Fibroblast of mammary gland (primary cell): ENCODE measurements around the gene OCSTAMP.

Source experiments
- DNase-seq: peaks from one replicate; pipeline ENCODE4 v3.0.0-alpha.2; 2010; ENCODE audit warnings: low read depth
- H3K4me3 ChIP-seq: 2 replicates; pipeline ENCODE4 v1.5.1; 2011; ENCODE audit warnings: low read depth, mild to moderate bottlenecking, low read length, moderate library complexity; ENCODE audit not compliant: control insufficient read depth
- TF ChIP-seq, protein P1 (sequence below): conservative IDR thresholded peaks from 2 replicates; pipeline ENCODE4 v1.5.1; 2011; ENCODE audit warnings: low read depth, low read length, inconsistent platforms; ENCODE audit not compliant: control insufficient read depth, insufficient read depth

The OCSTAMP gene

DNA sequence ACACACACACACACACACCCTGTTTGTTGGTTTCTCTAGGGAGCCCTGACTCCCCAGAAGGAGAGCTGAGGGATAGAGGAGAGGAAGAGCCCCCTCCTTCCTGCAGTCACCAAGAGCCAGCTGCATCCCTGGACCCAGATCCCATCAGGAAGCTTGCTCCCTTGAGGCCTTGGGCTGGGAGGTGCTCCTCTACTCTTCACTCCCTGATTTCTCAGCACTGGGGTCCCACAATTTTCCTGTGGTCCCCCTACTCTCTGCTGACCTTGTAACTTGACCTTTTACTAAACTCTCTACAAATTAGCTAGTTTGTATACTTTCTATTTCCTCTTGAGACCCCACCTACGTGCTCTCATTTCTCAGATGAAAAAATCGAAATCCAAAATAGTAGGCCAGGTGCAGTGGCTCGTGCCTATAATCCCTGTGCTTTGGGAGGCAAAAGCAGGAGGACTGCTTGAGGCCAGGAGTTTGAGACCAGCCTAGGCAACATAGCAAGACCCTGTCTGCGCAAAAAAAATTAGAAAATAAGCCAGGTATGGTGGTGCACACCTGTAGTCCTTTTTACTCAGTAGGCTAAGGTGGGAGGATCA is 5.0 kb upstream of the OCSTAMP start:
- TF ChIP-seq, protein P1, sequence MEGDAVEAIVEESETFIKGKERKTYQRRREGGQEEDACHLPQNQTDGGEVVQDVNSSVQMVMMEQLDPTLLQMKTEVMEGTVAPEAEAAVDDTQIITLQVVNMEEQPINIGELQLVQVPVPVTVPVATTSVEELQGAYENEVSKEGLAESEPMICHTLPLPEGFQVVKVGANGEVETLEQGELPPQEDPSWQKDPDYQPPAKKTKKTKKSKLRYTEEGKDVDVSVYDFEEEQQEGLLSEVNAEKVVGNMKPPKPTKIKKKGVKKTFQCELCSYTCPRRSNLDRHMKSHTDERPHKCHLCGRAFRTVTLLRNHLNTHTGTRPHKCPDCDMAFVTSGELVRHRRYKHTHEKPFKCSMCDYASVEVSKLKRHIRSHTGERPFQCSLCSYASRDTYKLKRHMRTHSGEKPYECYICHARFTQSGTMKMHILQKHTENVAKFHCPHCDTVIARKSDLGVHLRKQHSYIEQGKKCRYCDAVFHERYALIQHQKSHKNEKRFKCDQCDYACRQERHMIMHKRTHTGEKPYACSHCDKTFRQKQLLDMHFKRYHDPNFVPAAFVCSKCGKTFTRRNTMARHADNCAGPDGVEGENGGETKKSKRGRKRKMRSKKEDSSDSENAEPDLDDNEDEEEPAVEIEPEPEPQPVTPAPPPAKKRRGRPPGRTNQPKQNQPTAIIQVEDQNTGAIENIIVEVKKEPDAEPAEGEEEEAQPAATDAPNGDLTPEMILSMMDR: no peak
- DNase-seq: no peak
- no peak overlapping the region for H3K4me3 ChIP-seq

DNA sequence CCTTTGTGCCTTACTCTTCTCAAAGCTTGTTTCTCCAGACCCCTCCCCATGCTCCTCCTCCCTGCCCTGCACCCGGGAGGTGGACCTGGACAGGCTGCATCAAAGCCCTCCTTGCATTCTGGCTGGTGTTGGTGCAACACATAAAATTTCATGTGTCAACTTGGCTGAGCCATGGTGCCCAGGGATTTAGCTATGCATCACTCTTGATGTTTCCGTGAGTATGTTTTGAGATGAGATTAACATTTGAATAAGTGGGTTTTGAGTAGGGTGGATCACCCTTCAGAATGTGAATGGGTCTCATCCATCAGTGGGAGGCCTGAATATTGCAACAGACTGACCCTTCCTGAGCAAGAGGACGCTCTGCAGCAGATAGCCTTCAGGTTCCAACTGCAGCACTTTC is 4.4 kb upstream of the OCSTAMP start:
- TF ChIP-seq, protein P1: no peak
- H3K4me3 ChIP-seq: no peak overlapping the region
- no peak for DNase-seq

- no peak overlapping the region for H3K4me3 ChIP-seq
- TF ChIP-seq, protein P1: no peak
- DNase-seq: no peak
Measured at GRCh38 chr20:46553926-46554325, 3.5 kb upstream of the OCSTAMP start.

DNA sequence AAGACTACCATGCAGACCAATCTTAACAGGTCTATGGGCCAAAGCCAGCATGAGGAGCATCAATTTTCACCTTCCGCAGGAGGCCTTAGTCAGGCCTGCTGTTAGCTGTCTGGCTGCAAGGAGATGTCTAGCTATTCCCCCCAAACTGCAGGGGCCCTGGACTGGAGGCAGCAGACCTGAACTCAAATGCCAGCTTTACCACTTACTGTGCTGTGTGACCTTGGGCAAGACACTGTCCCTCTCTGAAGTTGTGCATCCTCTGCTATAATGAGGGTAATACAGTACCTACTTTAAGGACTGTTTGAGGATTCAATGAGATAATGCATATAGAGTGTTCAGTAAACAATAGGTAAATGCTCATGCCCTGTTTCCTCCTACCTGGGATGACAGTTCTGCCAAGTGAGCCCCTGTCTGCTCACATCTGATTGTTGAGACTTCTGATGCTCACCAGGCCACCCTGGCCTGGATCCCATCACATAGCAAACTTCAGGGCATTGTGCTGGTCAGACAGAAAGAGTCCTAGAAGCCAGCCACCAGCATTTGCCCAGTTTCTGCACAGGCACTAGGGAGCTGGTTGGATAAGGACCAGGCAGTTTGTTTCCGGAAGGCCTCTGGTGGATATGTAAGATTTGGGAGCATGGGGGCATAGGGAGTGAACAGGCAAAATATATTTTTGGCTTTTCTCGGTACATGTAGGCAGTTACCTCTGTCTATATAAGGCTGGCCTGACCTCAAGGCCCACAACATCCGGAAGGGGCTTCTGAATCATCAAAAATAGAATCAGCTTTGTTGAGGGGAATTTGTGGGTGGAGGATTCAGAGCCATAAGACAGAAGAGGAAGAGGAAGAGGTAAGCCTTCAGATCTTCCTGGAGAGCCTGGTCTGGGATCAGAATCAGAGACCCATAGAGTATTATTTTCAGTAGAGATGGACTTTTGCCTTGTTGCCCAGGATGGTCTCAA is 2.3 kb upstream of the OCSTAMP start:
- TF ChIP-seq, protein P1: no peak
- H3K4me3 ChIP-seq: no peak overlapping the region
- no peak for DNase-seq

DNA sequence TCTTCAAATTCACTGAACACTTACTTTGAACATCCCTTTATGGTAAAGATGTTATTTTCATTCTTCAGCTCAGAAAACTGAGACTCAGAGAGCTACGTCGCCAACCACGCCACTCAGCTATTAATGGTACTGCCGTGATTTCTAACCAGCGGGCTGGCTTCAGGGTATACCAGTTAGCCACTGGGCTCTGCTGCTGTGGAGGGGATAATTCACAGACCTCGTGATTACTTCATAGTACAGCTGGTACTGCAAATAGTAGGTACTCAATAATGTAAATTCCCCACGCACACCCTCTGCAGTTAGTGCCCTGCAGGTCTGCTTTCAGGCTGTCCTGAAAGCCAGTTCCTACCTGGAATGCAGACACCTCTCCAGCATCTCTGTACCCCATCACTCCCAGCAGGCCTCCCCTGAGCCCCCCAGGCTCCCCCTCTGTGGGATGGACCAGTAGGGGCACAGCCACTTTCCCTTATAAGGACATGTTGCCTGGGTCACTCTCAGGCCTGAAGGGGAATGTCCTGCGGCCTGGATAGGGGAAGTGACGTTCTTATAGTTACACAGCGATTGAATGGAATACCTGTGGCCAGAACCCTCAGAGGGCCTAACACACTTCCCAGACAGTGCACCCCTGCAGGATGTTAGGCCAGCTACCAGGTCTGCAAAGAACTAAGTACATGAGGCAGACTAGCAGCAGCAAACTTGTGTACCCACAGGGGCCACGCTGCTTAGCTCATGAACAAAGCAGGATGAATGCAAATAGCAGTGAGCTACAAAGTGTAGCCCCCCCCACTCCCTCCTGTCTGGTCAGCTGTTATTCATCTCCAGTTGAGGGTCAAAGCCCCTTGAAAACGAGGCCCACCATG is 1.3 kb upstream of the OCSTAMP start:
- TF ChIP-seq, protein P1: no peak
- DNase-seq: no peak
- H3K4me3 ChIP-seq: no peak overlapping the region

DNA sequence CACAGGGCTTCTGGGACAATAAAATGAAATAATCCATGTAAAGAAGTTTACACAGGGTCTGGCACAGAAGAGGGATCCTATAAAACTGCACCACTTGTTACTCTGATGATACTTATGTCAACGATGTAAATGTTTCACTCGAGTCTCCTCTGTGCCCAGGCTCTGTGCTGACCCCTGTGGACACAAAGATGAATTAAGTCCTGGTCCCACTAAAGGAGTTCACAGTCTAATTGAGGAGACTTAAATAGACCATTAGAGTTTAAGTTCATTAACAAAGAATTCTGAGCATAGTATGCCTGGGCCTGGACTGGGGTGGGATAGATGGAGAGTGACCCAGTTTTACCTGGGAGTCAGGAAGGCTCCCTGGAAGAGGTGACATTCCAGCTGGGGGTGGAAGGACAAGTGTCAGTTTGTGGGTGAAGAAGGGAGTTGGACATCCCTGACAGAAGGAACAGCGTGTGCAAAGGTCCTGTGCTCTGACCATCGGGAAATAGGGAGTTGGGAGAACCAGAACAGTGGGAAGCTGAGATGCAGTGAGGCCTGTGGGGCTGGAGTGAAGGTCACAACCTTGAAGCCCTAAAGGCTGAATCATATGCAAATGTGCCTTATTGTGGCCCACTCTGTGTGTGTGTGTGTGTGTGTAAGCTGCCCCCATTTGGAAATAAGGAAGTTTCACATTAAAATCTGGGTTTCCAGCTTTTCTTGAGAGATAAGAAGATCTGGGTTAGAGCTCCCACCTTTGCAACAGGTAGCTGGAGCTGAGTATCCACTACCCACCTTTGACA is 1.1 kb downstream of the OCSTAMP start:
- DNase-seq: no peak
- TF ChIP-seq, protein P1: no peak
- no peak overlapping the region for H3K4me3 ChIP-seq
